ENCODE measurements around the gene MAGEA10.
"Not testable (repeated sequence)": the region's sequence is repeated elsewhere in the genome, so short reads cannot be mapped to it uniquely, and the experiment has no call there.

The MAGEA10 gene

GRCh38 chrX:152138388-152138784, at the start of gene MAGEA10:
Gene MAGEA10, minus strand, starts transcription at chrX:152138577. Its CDS starts 2,957 bp downstream, at chrX:152135620.
- TF ChIP-seq CTCF (IDR thresholded peaks at IDR 0.05; ENCODE audit: insufficient read depth, low read length, missing control alignments), result no peak
- no peak within 1 kb of the TSS for H3K4me3 ChIP-seq (ENCODE audit: low read depth, low read length)
- CTCF ChIA-PET, result no interaction called here
- DNase-seq (ENCODE audit: low read depth, low spot score), result no peak
- POLR2A ChIA-PET, result no interaction called here

- no peak for TF ChIP-seq CTCF (IDR thresholded peaks at IDR 0.05; ENCODE audit: insufficient read depth, low read length, missing control alignments)
- POLR2A ChIA-PET, result no interaction called here
- CTCF ChIA-PET, result no interaction called here
- H3K4me3 ChIP-seq (ENCODE audit: low read depth, low read length), result no peak overlapping the region
- DNase-seq (ENCODE audit: low read depth, low spot score), result no peak
Measured at GRCh38 chrX:152177497-152178269, 39.3 kb upstream of the MAGEA10 start.

GRCh38 chrX:152177052-152177451, 38.7 kb upstream of the MAGEA10 start:
- no peak for TF ChIP-seq CTCF (IDR thresholded peaks at IDR 0.05; ENCODE audit: insufficient read depth, low read length, missing control alignments)
- no peak overlapping the region for H3K4me3 ChIP-seq (ENCODE audit: low read depth, low read length)
- DNase-seq (ENCODE audit: low read depth, low spot score), result no peak
- ChIA-PET CTCF (no interaction called here), POLR2A (no interaction called here)

GRCh38 chrX:152175892-152176291, 37.5 kb upstream of the MAGEA10 start:
- POLR2A ChIA-PET; H3K4me3 ChIP-seq (ENCODE audit: low read depth, low read length); CTCF ChIA-PET; DNase-seq (ENCODE audit: low read depth, low spot score): not testable (repeated sequence)

- POLR2A ChIA-PET, CTCF ChIA-PET: not testable (repeated sequence)
Measured at GRCh38 chrX:152173923-152174322, 35.5 kb upstream of the MAGEA10 start.

GRCh38 chrX:152170621-152171020, 32.2 kb upstream of the MAGEA10 start:
- ChIA-PET CTCF (no interaction called here), POLR2A (no interaction called here)
- DNase-seq (ENCODE audit: low read depth, low spot score), result no peak
- no peak for TF ChIP-seq CTCF (IDR thresholded peaks at IDR 0.05; ENCODE audit: insufficient read depth, low read length, missing control alignments)
- H3K4me3 ChIP-seq (ENCODE audit: low read depth, low read length), result no peak overlapping the region

More at GRCh38 chrX:152173923-152174322, 35.5 kb upstream of the MAGEA10 start:
- not testable (repeated sequence) for DNase-seq (ENCODE audit: low read depth, low spot score); H3K4me3 ChIP-seq (ENCODE audit: low read depth, low read length)

GRCh38 chrX:152165033-152165743, 26.8 kb upstream of the MAGEA10 start:
- POLR2A ChIA-PET, result no interaction called here
- TF ChIP-seq CTCF (IDR thresholded peaks at IDR 0.05; ENCODE audit: insufficient read depth, low read length, missing control alignments), result no peak
- H3K4me3 ChIP-seq (ENCODE audit: low read depth, low read length), result no peak overlapping the region
- CTCF ChIA-PET, result no interaction called here
- DNase-seq (ENCODE audit: low read depth, low spot score), result no peak

Measured in AG04449 (cell line).